Astrocyte (in vitro differentiated cells and primary cell): ENCODE results near the gene SLC9A9. TPM values are rescaled to one million over a fixed set of nuclear protein-coding genes. Genes with fewer than 3 reads are reported as not detected.

Source experiments
- DNase-seq: peaks from one replicate; pipeline ENCODE4 v3.0.0-alpha.2; 2010; ENCODE audit warnings: low read depth
- FAIRE-seq: peaks from 2 replicates; lab custom pipeline; 2011; peaks lifted over from hg19 to GRCh38; lab: Jason Lieb, UNC
- H2AFZ ChIP-seq: 2 replicates; pipeline ENCODE4 v1.6.0; 2012; ENCODE audit warnings: low read depth, low read length, inconsistent platforms
- H3K27ac ChIP-seq: 2 replicates; pipeline ENCODE4 v1.5.1; 2011; ENCODE audit warnings: low read depth, low read length, inconsistent platforms
- H3K27me3 ChIP-seq: 2 replicates; pipeline ENCODE4 v1.6.0; 2011; ENCODE audit warnings: low read length, inconsistent platforms; ENCODE audit not compliant: insufficient read depth
- H3K36me3 ChIP-seq: 2 replicates; pipeline ENCODE4 v1.5.1; 2011; ENCODE audit warnings: low read length, inconsistent platforms; ENCODE audit not compliant: insufficient read depth
- H3K4me1 ChIP-seq: 2 replicates; pipeline ENCODE4 v1.5.1; 2011; ENCODE audit warnings: low read length, inconsistent platforms; ENCODE audit not compliant: insufficient read depth
- H3K4me2 ChIP-seq: 2 replicates; pipeline ENCODE4 v1.6.0; 2012; ENCODE audit warnings: low read length, inconsistent platforms
- H3K4me3 ChIP-seq: 2 replicates; pipeline ENCODE4 v1.5.1; 2011; ENCODE audit warnings: low read depth, mild to moderate bottlenecking, low read length, inconsistent platforms; ENCODE audit not compliant: insufficient read depth
- H3K79me2 ChIP-seq: 2 replicates; pipeline ENCODE4 v1.6.0; 2012; ENCODE audit warnings: mild to moderate bottlenecking, low read length, inconsistent platforms; ENCODE audit not compliant: insufficient read depth
- H3K9ac ChIP-seq: 2 replicates; pipeline ENCODE4 v1.6.0; 2012; ENCODE audit warnings: mild to moderate bottlenecking, low read length, inconsistent platforms
- H3K9me3 ChIP-seq: 2 replicates; pipeline ENCODE4 v1.5.1; 2012; ENCODE audit warnings: low read depth, mild to moderate bottlenecking, low read length, inconsistent platforms; ENCODE audit not compliant: insufficient read depth
- H4K20me1 ChIP-seq: 2 replicates; pipeline ENCODE4 v1.6.0; 2012; ENCODE audit warnings: low read length, inconsistent platforms; ENCODE audit not compliant: insufficient read depth
- H3K27ac Mint-ChIP-seq: one replicate; pipeline ENCODE4 v1.8.0; 2021; ENCODE audit warnings: mild to moderate bottlenecking, mixed read lengths; ENCODE audit not compliant: unreplicated experiment
- H3K27me3 Mint-ChIP-seq: one replicate; pipeline ENCODE4 v1.8.0; 2021; ENCODE audit warnings: low read depth, mixed read lengths; ENCODE audit not compliant: unreplicated experiment
- H3K36me3 Mint-ChIP-seq: one replicate; pipeline ENCODE4 v1.8.0; 2021; ENCODE audit warnings: low read depth, mixed read lengths; ENCODE audit not compliant: unreplicated experiment
- H3K4me1 Mint-ChIP-seq: one replicate; pipeline ENCODE4 v1.8.0; 2021; ENCODE audit warnings: low read depth, mixed read lengths; ENCODE audit not compliant: unreplicated experiment
- H3K4me3 Mint-ChIP-seq: one replicate; pipeline ENCODE4 v1.8.0; 2021; ENCODE audit warnings: mild to moderate bottlenecking, moderate library complexity, mixed read lengths; ENCODE audit not compliant: unreplicated experiment
- H3K9me3 Mint-ChIP-seq: one replicate; pipeline ENCODE4 v1.8.0; 2021; ENCODE audit warnings: mild to moderate bottlenecking, mixed read lengths; ENCODE audit not compliant: unreplicated experiment
- CTCF ChIP-seq: IDR thresholded peaks from 2 replicates; pipeline ENCODE4 v1.5.1; 2011; ENCODE audit warnings: low read depth, mild to moderate bottlenecking, inconsistent platforms, low read length, moderate library complexity; ENCODE audit not compliant: insufficient read depth
- EZH2 ChIP-seq: IDR thresholded peaks from 2 replicates; pipeline ENCODE4 v1.6.1; 2012; ENCODE audit warnings: mild to moderate bottlenecking, low read length, inconsistent platforms; ENCODE audit not compliant: insufficient read depth
- total RNA-seq: library from RNA; stranded (reverse); gene quantifications from 2 replicates; pipeline ENCODE4 v1.2.1, GENCODE V29; 2021

Gene SLC9A9
- total RNA-seq, 1 donor from 2014 or later = 1.5 TPM

- Mint-ChIP-seq H3K4me3 (no peak overlapping the region), H3K4me1 (peaks cover 5% of the 10 kb centered on the region), H3K27ac (no peak overlapping the region), H3K27me3 (no peaks in the 10 kb centered on the region), H3K9me3 (no peaks in the 10 kb centered on the region), H3K36me3 (no peaks in the 10 kb centered on the region)
- no peaks in the 10 kb centered on the region for H3K36me3 ChIP-seq
- no peak overlapping the region for H3K9ac ChIP-seq
- TF ChIP-seq EZH2 (no peak), CTCF (no peak)
- no peaks in the 10 kb centered on the region for H3K9me3 ChIP-seq
- FAIRE-seq = no peak
- no peaks in the 10 kb centered on the region for H3K4me1 ChIP-seq
- no peaks in the 10 kb centered on the region for H3K79me2 ChIP-seq
- H3K27ac ChIP-seq = no peak overlapping the region
- no peaks in the 10 kb centered on the region for H4K20me1 ChIP-seq
- H2AFZ ChIP-seq = no peak overlapping the region
- no peak for DNase-seq
- H3K27me3 ChIP-seq = no peaks in the 10 kb centered on the region
- no peak overlapping the region for H3K4me3 ChIP-seq
- no peak overlapping the region for H3K4me2 ChIP-seq
These were observed 333.4 kb downstream of the SLC9A9 start for GRCh38 chr3:143514874-143515273.

GRCh38 chr3:143514109-143514508 lies 334.2 kb downstream of the SLC9A9 start:
- Histone ChIP-seq H3K27ac (no peak overlapping the region), H3K27me3 (no peaks in the 10 kb centered on the region), H3K79me2 (no peaks in the 10 kb centered on the region), H2AFZ (no peak overlapping the region), H4K20me1 (no peaks in the 10 kb centered on the region), H3K9ac (no peak overlapping the region), H3K36me3 (no peaks in the 10 kb centered on the region), H3K4me2 (no peak overlapping the region), H3K9me3 (no peaks in the 10 kb centered on the region), H3K4me3 (no peak overlapping the region), H3K4me1 (no peaks in the 10 kb centered on the region)
- H3K27ac Mint-ChIP-seq = no peak overlapping the region
- no peaks in the 10 kb centered on the region for H3K9me3 Mint-ChIP-seq
- no peak overlapping the region for H3K4me3 Mint-ChIP-seq
- peaks cover 5% of the 10 kb centered on the region for H3K4me1 Mint-ChIP-seq
- no peaks in the 10 kb centered on the region for H3K36me3 Mint-ChIP-seq
- no peaks in the 10 kb centered on the region for H3K27me3 Mint-ChIP-seq
- no peak for TF ChIP-seq EZH2
- TF ChIP-seq CTCF = no peak
- no peak for DNase-seq
- no peak for FAIRE-seq

- no peak overlapping the region for H3K27ac Mint-ChIP-seq
- no peaks in the 10 kb centered on the region for H3K27me3 ChIP-seq
- H3K36me3 Mint-ChIP-seq = no peaks in the 10 kb centered on the region
- TF ChIP-seq EZH2 (no peak), CTCF (no peak)
- H3K36me3 ChIP-seq = no peaks in the 10 kb centered on the region
- H3K4me1 ChIP-seq = peaks cover 6% of the 10 kb centered on the region
- no peaks in the 10 kb centered on the region for H3K9me3 ChIP-seq
- no peak overlapping the region for H3K27ac ChIP-seq
- DNase-seq (no peak), FAIRE-seq (no peak)
- peaks cover 13% of the 10 kb centered on the region for H3K4me1 Mint-ChIP-seq
- no peaks in the 10 kb centered on the region for H3K79me2 ChIP-seq
- no peaks in the 10 kb centered on the region for H3K9me3 Mint-ChIP-seq
- H3K27me3 Mint-ChIP-seq = no peaks in the 10 kb centered on the region
- no peaks in the 10 kb centered on the region for H4K20me1 ChIP-seq
- no peak overlapping the region for H2AFZ ChIP-seq
- H3K4me3 ChIP-seq = no peak overlapping the region
- H3K9ac ChIP-seq = no peak overlapping the region
- H3K4me3 Mint-ChIP-seq = no peak overlapping the region
- H3K4me2 ChIP-seq = no peak overlapping the region
These were observed 336.9 kb downstream of the SLC9A9 start for GRCh38 chr3:143511174-143511879.
